ENCODE measurements around the gene SLC41A3. TPM values are rescaled to one million over a fixed set of nuclear protein-coding genes. Genes with fewer than 3 reads are reported as not detected.
"Not testable (repeated sequence)": the region's sequence is repeated elsewhere in the genome, so short reads cannot be mapped to it uniquely, and the experiment has no call there.

The SLC41A3 gene
- total RNA-seq, 1 donor from 2014 or later = 56.0 TPM

GRCh38 chr3:126003447-126004190 is 80.3 kb downstream of the SLC41A3 start:
- DNase-seq (ENCODE audit: low read depth in 2 of 2) = no peak

GRCh38 chr3:126002189-126002588 is 81.7 kb downstream of the SLC41A3 start:
- DNase-seq (ENCODE audit: low read depth in 2 of 2) = no peak

- DNase-seq (ENCODE audit: low read depth in 2 of 2) = not testable (repeated sequence)
Measured at GRCh38 chr3:125996751-125997150, 87.2 kb downstream of the SLC41A3 start.

- DNase-seq (ENCODE audit: low read depth in 2 of 2) = peak in 1 of 2 donors; percentile 78
Measured at GRCh38 chr3:125990253-125990970, 93.5 kb downstream of the SLC41A3 start.

- DNase-seq (ENCODE audit: low read depth in 2 of 2) = not testable (repeated sequence)
Measured at GRCh38 chr3:125984951-125985350, 99.0 kb downstream of the SLC41A3 start.

- DNase-seq (ENCODE audit: low read depth in 2 of 2) = not testable (repeated sequence)
Measured at GRCh38 chr3:125977104-125977503, 106.8 kb downstream of the SLC41A3 start.

GRCh38 chr3:125976003-125976390 is 107.9 kb downstream of the SLC41A3 start:
- not testable (repeated sequence) for DNase-seq (ENCODE audit: low read depth in 2 of 2)

GRCh38 chr3:125975245-125976002 is 108.5 kb downstream of the SLC41A3 start:
- not testable (repeated sequence) for DNase-seq (ENCODE audit: low read depth in 2 of 2)

GRCh38 chr3:125971997-125972944 is 111.7 kb downstream of the SLC41A3 start:
- DNase-seq (ENCODE audit: low read depth in 2 of 2) = peak in 1 of 2 donors; percentile 19

- DNase-seq (ENCODE audit: low read depth in 2 of 2) = not testable (repeated sequence)
Measured at GRCh38 chr3:125968701-125969592, 115.0 kb downstream of the SLC41A3 start, which contains the start of gene ROPN1B. TSS of gene ROPN1B (plus strand) at chr3:125969178. CDS start at chr3:125972055, 2,877 bp downstream.

- not testable (repeated sequence) for DNase-seq (ENCODE audit: low read depth in 2 of 2)
Measured at GRCh38 chr3:125968121-125968520, 115.8 kb downstream of the SLC41A3 start.

GRCh38 chr3:125967156-125967555 is 116.8 kb downstream of the SLC41A3 start:
- DNase-seq (ENCODE audit: low read depth in 2 of 2) = no peak

GRCh38 chr3:125965505-125965904 is 118.4 kb downstream of the SLC41A3 start:
- DNase-seq (ENCODE audit: low read depth in 2 of 2) = no peak

- not testable (repeated sequence) for DNase-seq (ENCODE audit: low read depth in 2 of 2)
Measured at GRCh38 chr3:125963834-125964233, 120.1 kb downstream of the SLC41A3 start.

- no peak for DNase-seq (ENCODE audit: low read depth in 2 of 2)
Measured at GRCh38 chr3:125961289-125961589, 122.7 kb downstream of the SLC41A3 start.

- no peak for DNase-seq (ENCODE audit: low read depth in 2 of 2)
Measured at GRCh38 chr3:125960456-125961288, 123.3 kb downstream of the SLC41A3 start.

GRCh38 chr3:125960066-125960424 is 123.9 kb downstream of the SLC41A3 start:
- no peak for DNase-seq (ENCODE audit: low read depth in 2 of 2)

GRCh38 chr3:125959317-125960065 is 124.4 kb downstream of the SLC41A3 start:
- no peak for DNase-seq (ENCODE audit: low read depth in 2 of 2)
